Natural killer cell (primary cell): ENCODE measurements around the gene NAV2. TPM values are rescaled to one million over a fixed set of nuclear protein-coding genes. Genes with fewer than 3 reads are reported as not detected.

Source experiments
- ATAC-seq, 3 donors: fragments of 150-1000 bp in 2 of 3; fragments of 200-7000 bp in 1 of 3; cut with Tn5 transposase; 1 replicate in 1 of 3; 2 replicates in 2 of 3; pipeline ENCODE4 v1.10.0; 2021; ENCODE audit warnings: mild to moderate bottlenecking in 2 of 3, moderate library complexity in 2 of 3
- DNase-seq, 2 donors: peaks; one replicate each; pipeline versions ENCODE4 v3.0.0 to v3.0.0-alpha.2; 2013 to 2021; ENCODE audit warnings: mixed read lengths in 1 of 2
- H3K27ac ChIP-seq: one replicate; pipeline ENCODE4 v1.5.1; 2013; ENCODE audit warnings: mild to moderate bottlenecking, low read length
- H3K27me3 ChIP-seq: one replicate; pipeline ENCODE4 v1.6.1; 2013; ENCODE audit warnings: low read length; ENCODE audit not compliant: control insufficient read depth, insufficient read depth
- H3K36me3 ChIP-seq: one replicate; pipeline ENCODE4 v1.6.1; 2013; ENCODE audit warnings: low read length; ENCODE audit not compliant: control insufficient read depth, insufficient read depth
- H3K4me1 ChIP-seq: one replicate; pipeline ENCODE4 v1.6.1; 2013; ENCODE audit warnings: low read length; ENCODE audit not compliant: control insufficient read depth, insufficient read depth
- H3K4me3 ChIP-seq: one replicate; pipeline ENCODE4 v1.5.1; 2013; ENCODE audit warnings: low read length
- H3K9me3 ChIP-seq: one replicate; pipeline ENCODE4 v1.6.1; 2013; ENCODE audit warnings: low read length; ENCODE audit not compliant: control insufficient read depth, insufficient read depth
- H3K27ac Mint-ChIP-seq, 2 donors: one replicate each; pipeline ENCODE4 v1.8.0; 2022; ENCODE audit warnings: mild to moderate bottlenecking in 2 of 2, mixed read lengths in 2 of 2, moderate library complexity in 1 of 2
- H3K27me3 Mint-ChIP-seq, 2 donors: one replicate each; pipeline ENCODE4 v1.8.0; 2022; ENCODE audit warnings: low read depth in 2 of 2, mixed read lengths in 2 of 2
- H3K36me3 Mint-ChIP-seq: one replicate; pipeline ENCODE4 v1.8.0; 2022; ENCODE audit warnings: mixed read lengths
- H3K4me1 Mint-ChIP-seq, 2 donors: one replicate each; pipeline ENCODE4 v1.8.0; 2022; ENCODE audit warnings: mixed read lengths in 2 of 2
- H3K4me3 Mint-ChIP-seq: one replicate; pipeline ENCODE4 v1.8.0; 2022; ENCODE audit warnings: mild to moderate bottlenecking, moderate library complexity, mixed read lengths
- H3K9me3 Mint-ChIP-seq, 2 donors: one replicate each; pipeline ENCODE4 v1.8.0; 2022; ENCODE audit warnings: mixed read lengths in 2 of 2
- CTCF ChIP-seq: fragments of 200-600 bp; IDR thresholded peaks from one replicate; pipeline ENCODE4 v1.8.0; 2022; ENCODE audit warnings: antibody characterized with exemption
- WGBS: methylation state at CpG from one replicate; pipeline ENCODE4 v1.1.7; 2013; ENCODE audit warnings: missing lambda C conversion rate; ENCODE audit not compliant: insufficient coverage; 5-methylcytosine and 5-hydroxymethylcytosine counted together
- intact Hi-C: fragments of 100-400 bp; cut with micrococcal nuclease; formaldehyde crosslinking; loops from one replicate; pipeline ENCODE4 v1.14.2; 2022
- total RNA-seq, 4 donors: library from RNA; stranded (reverse); fragments of 120-200 nt in 1 of 4; gene quantifications; one replicate each; pipeline versions ENCODE4 v1.2.3 to v1.2.4, GENCODE V29; 2013 to 2022

The NAV2 gene
- total RNA-seq, 3 donors from 2014 or later (not counting 1 experiment from before 2014, with no cell fraction given), result 0.14 to 1.6 (median 0.43) TPM

DNA sequence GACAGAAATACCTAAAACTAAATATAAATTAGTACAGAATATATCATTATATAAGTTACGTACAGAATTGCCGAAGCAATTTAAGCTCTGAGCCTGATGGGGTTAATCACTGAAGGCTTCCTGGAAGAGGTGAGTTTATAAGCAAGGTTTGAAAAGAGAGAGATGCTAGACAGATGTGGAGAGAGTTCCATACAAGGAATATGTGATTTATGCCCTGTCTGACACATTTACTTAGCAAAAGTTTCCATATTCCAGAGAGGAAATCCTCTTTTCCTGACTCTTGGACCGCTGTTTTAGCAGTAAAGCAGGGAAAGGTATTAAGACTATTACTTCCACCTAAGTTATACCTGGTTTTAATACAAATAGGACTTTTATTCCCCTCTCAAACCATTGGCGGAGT, 382.6 kb downstream of the NAV2 start:
- ATAC-seq (no peak), DNase-seq (no peak)
- Histone ChIP-seq H3K4me1 (peaks cover 7% of the 10 kb centered on the region), H3K4me3 (no peak overlapping the region), H3K9me3 (no peaks in the 10 kb centered on the region), H3K27ac (no peak overlapping the region), H3K27me3 (peaks cover 5% of the 10 kb centered on the region), H3K36me3 (no peaks in the 10 kb centered on the region)
- 95% methylated on average over 2 of the region's 4 CpGs for WGBS
- Mint-ChIP-seq H3K27ac (no peak overlapping the region), H3K36me3 (no peaks in the 10 kb centered on the region), H3K4me1 (peaks cover 14 to 15% of the 10 kb centered on the region in 2 donors), H3K4me3 (no peak overlapping the region), H3K9me3 (no peaks in the 10 kb centered on the region), H3K27me3 (peaks cover 17 to 20% of the 10 kb centered on the region in 2 donors)
- TF ChIP-seq CTCF, result no peak
- intact Hi-C loops, result no loop called here

DNA sequence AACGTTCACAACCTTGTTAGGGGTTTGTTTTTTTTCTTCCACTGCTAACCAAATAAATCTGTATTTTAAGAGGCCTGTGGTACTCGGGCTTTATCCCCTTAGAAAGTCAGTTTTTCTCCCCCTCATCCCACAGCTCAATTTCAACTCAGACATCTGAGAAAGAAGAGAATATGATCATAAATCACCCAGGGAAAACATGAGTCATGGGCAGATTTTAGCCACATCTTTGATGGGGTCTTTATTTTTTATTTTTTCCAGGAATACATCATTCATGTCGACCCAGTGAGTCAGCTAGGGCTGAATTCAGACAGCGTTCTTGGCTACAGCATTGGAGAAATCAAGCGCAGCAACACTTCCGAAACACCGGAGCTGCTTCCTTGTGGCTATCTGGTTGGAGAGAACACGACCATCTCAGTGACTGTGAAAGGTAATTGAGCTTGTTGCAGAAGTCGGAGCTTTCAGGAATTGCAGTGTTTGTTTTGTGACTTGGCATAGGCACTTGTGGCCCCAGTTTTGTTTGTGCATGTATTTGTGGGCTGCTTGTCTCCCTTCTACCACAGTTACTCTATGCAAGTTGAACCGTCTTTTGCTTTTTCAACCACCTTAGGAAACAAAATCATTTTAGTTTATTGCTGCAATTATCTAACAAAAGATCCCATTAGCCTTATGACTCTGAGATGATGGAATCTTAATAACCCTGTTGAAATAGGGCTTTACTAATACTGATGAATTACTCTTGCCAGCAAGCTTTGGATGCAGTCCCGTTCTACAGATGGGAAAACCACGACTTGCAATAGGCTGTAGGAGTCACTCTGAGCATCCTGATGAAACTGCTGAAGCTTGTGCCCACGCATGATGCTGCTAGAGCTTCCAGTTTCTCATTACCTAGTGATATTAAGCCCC, 384.9 kb downstream of the NAV2 start:
- Histone ChIP-seq H3K4me3 (no peak overlapping the region), H3K36me3 (no peaks in the 10 kb centered on the region), H3K4me1 (peaks cover 7% of the 10 kb centered on the region), H3K27ac (no peak overlapping the region), H3K27me3 (peaks cover 5% of the 10 kb centered on the region), H3K9me3 (no peaks in the 10 kb centered on the region)
- no peak for ATAC-seq
- no peaks in the 10 kb centered on the region for H3K36me3 Mint-ChIP-seq
- no peak for TF ChIP-seq CTCF
- WGBS, result 85% methylated on average over 12 of the region's 13 CpGs
- peaks cover 0 to 9% of the 10 kb centered on the region in 2 donors for H3K27me3 Mint-ChIP-seq
- peaks cover 15 to 16% of the 10 kb centered on the region in 2 donors for H3K4me1 Mint-ChIP-seq
- H3K27ac Mint-ChIP-seq, result no peak overlapping the region
- no peak overlapping the region for H3K4me3 Mint-ChIP-seq
- no peak for DNase-seq
- no peaks in the 10 kb centered on the region for H3K9me3 Mint-ChIP-seq
- intact Hi-C loops, result no loop called here

DNA sequence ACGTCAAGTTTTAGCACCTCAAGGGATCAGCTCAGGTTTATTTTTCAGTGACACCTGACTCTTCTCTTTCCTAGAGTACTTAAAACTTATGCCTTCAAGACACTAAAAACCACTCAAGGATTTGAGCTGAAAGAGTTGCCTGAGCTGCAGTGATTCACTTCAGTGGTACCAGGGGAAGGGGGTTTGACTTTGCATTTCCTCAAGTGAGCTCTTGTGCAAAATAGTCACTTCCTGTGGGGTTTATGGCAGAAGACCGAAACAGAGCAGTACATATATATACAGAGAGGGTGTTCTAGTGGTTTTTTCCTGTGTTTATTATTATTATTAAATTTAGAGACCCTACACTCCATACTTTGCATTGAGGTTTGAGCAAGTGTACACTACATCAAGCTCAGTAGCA, 386.9 kb downstream of the NAV2 start:
- Mint-ChIP-seq H3K27ac (peak overlapping the region in 1 of 2 donors; percentile 47), H3K36me3 (no peaks in the 10 kb centered on the region), H3K4me3 (no peak overlapping the region), H3K27me3 (peaks cover 4 to 6% of the 10 kb centered on the region in 2 donors), H3K4me1 (peaks cover 15 to 16% of the 10 kb centered on the region in 2 donors), H3K9me3 (no peaks in the 10 kb centered on the region)
- WGBS, result 67% methylated on average over 1 of the region's 2 CpGs
- Histone ChIP-seq H3K4me3 (no peak overlapping the region), H3K9me3 (no peaks in the 10 kb centered on the region), H3K4me1 (peaks cover 7% of the 10 kb centered on the region), H3K27me3 (peaks cover 5% of the 10 kb centered on the region), H3K27ac (no peak overlapping the region), H3K36me3 (no peaks in the 10 kb centered on the region)
- intact Hi-C loops, result no loop called here
- no peak for TF ChIP-seq CTCF
- DNase-seq (no peak), ATAC-seq (peak in 2 of 3 donors; percentile 42 to 74)
